ENCODE results near the gene ETV6.

Gene ETV6

DNA sequence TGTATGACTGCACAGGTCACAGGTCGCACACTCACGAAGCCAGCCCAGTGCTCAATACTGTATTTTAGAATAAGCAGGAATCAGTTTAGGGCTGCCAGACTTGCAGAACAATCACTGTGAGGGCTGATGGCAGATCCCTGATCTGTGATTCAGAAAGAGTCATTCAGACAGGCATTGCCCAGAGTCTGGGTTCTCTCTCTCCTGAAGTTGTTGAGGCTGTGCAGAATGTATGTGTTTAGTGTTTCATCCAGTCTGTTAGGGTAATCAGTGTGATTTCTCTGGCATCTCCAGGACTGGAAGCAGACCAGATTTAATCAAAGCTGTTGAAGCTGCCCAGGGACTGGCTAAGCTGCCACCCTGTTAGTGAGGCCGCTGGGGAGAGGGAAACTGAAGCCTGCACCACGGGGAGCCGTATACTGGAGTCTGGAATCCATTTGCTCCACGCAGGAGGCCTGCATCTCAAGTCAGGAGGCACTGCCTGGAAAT lies 69.3 kb downstream of the ETV6 start:
- DNase-seq (ENCODE audit: low read depth) = peak; percentile 70

DNA sequence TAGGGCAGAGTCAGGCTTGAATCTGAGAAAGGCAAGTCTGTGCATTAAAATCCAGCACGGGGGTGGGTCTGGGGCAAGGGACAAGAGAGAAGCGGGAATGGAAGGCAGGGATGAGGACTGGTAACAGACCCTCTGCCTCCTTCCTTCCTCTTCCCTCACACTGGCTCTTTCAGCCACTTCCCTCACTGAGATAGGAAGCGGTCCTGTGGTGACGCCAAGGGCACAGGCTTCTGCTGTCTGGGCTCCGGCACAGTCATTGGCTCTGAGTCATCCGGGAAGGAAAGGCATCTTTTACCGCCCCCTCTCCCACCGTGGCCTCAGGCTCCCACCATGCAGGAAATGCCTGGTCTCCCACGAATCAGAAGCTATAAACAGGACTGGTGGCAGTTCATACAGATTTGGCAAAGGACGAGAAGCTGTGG lies 70.2 kb downstream of the ETV6 start:
- DNase-seq (ENCODE audit: low read depth) = peak; percentile 66

DNA sequence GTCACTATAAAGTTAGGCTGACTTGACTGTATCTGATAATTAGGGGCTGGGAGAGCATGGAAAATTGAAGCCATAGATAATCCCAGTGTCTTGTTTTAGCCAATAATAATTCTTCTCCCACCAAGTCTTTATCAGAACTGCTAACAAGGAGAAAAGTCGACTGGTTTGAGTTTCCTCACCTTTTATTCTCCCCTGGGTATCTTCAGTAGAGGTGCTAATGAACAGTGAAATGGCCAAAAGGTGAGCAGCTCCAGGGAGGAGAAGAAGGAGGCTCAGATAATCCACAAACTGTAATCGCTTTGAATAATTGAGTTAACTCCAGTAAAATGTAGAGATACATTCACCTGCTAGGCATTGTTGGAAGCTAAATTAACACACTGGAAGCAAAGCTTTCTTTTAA lies 72.6 kb downstream of the ETV6 start:
- DNase-seq (ENCODE audit: low read depth) = no peak

DNA sequence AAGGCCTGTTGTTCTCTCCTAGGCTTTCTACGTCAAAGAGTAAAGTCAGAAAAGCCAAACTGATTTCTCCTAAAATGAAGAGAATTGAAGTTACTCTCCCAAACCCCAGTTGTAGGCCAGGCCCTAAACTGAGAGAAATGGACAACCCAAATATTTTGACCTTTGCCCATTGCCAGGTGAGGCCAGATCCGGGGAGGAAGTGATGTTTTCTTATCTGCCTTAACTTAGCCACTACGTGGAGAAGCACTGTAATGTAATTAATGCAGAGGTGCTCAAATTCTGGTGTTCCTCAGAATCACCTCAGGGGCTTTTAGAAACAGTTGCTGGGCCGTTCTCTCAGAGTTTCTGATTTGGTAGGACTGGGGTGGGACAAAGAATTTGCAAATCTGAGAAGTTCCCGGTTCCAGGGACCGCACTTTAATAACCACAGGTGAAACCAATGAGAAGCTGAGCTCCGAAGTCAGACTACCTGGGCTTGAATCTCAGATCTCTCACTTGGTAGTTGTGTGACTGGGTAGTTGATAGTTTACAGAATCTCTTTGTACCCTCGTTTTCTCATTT lies 73.2 kb downstream of the ETV6 start:
- DNase-seq (ENCODE audit: low read depth) = no peak

DNA sequence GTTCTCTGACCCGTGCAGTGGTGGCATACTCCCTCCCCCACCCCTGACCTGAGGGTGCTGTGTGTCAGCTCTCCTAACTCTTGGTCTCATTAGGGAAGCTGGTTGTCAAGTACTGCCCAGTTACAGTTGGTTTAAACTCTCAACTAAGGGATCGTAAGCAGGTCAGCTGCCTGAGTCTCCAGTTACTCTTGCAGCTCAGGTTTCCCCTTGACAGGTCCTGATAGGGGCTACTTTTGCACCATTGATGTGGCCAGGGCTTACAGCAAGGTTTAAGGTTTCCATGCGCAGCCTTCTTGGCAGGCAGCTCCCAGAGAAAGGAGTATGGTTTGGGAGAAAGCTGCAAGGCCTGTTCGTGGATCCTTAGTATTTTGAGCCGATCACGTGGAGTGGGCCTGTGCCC lies 74.5 kb downstream of the ETV6 start:
- no peak for DNase-seq (ENCODE audit: low read depth)

DNA sequence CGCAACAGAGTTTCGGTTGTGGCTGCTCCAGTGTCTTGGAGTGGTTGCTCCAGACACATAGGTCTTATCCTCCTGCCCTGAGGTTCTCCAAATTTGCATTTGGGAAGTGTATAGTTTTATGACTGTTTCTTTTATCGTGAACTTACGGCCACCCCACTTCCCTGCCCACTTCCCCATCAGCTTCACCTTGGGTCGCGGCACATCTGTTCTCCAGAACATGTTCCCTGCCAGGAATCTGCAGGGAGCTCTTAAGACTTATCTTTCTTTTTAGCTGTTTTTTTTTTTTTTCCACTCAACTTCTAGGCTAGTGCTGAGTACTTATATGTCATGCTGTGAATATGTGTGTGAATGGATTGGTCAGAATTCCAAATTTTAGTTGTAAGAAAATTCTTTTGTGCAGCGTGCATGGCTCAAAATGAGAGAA lies 75.4 kb downstream of the ETV6 start:
- DNase-seq (ENCODE audit: low read depth) = no peak

DNA sequence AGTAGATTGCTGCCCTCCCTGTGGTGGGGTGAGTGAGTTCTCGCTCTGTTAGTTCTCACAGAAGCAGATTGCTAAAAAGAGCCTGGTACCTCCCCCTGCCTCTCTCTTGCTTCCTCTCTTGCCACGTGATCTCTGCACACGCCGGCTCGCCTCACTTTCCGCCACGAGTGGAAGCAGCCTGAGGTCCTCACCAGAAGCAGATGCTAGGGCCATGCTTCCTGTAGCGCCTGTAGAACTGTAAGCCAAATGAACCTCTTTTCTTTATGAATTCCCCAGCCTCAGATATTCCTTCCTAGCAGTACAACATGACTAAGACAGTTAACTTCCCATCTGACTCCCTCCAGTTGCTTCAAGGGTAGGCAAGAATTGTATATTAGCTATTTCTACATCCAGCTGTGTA lies 76.2 kb downstream of the ETV6 start:
- no peak for DNase-seq (ENCODE audit: low read depth)

DNA sequence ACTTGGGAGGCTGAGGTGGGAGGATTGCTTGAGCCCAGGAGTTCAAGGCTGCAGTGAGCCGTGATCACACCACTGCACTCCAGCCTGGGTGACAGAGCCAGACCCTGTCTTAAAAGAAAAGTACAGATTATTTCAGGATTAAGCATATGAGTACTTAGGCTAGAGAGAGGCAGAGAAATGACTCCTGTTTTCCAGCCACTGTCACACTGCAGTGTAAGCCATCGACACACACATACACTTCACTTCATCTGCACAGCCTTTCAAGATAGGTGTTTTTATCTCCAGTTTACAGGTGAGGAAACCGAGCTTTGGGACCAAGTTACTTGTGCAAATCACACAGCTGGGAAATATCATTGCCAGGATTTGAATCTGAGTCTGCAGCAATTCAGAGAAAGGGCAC lies 77.2 kb downstream of the ETV6 start:
- DNase-seq (ENCODE audit: low read depth) = no peak

DNA sequence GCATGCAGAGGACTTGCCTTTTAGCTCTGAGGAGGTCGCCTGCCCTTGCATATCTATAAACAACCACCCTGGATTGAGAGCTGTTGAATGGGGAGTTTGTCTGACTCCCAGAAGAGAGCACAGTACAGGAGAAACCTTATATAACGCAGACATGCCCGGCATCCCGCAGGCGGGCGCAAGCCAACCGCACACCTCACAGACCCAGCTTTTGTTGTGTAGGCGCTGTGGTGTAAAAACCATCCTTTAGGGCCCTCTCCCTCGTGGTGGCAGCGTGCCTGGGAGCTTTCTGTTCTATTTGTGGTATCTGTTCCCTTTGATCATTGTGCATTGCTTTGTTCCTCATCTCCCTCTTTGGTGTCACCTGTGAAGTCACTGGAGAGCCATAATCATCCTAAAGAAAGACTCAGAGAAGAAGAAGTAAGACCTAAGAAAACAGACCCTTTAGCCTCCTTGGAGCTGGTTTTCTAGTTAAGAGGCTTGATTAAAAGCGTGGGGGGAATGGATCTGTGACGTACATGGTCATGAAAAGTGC lies 77.7 kb downstream of the ETV6 start:
- DNase-seq (ENCODE audit: low read depth) = no peak

DNA sequence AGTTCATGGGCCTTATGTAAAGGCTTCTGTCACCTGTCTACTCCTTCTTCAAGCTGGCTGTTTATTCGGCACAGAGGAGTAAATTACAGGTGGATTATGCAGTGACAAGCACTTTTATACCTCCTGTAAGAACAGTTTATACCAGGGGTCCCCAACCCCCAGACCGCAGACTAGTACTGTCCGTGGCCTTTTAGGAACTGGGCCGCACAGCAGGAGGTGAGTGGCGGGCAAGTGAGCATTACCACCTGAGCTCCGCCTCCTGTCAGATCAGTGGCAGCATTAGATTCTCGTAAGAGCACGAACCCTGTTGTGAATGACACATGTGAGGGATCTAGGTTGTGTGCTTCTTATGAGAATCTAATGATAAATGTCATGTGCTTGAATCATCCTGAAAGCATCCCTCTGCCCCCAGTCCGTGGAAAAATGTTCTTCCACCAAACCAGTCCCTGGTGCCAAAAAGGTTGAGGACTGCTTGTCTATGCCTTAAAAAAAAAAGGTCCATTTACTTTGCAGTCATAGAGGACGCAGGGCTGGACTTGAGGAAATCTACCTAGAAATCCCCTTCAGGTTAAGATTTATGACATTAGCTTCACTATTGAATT lies 78.8 kb downstream of the ETV6 start:
- no peak for DNase-seq (ENCODE audit: low read depth)

DNA sequence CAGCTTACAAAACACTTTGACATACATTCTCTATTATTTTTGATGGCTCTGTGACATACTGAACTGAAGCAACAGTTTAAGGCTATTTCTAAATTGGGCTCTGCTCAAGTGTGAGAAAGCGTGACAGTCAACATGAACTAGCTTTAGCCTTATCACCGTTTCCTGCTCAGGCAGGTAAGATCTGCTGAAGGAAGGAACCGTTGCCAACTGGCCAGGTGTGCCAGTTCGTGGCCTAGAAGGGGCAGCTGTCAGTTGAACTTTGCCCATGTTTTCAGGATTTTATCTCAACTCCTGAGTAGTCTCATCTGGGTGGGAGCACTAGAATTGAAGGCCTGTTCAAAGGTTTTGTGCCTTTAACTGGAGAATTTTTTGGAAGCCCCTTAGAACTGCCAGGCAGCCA lies 79.5 kb downstream of the ETV6 start:
- DNase-seq (ENCODE audit: low read depth) = no peak

DNA sequence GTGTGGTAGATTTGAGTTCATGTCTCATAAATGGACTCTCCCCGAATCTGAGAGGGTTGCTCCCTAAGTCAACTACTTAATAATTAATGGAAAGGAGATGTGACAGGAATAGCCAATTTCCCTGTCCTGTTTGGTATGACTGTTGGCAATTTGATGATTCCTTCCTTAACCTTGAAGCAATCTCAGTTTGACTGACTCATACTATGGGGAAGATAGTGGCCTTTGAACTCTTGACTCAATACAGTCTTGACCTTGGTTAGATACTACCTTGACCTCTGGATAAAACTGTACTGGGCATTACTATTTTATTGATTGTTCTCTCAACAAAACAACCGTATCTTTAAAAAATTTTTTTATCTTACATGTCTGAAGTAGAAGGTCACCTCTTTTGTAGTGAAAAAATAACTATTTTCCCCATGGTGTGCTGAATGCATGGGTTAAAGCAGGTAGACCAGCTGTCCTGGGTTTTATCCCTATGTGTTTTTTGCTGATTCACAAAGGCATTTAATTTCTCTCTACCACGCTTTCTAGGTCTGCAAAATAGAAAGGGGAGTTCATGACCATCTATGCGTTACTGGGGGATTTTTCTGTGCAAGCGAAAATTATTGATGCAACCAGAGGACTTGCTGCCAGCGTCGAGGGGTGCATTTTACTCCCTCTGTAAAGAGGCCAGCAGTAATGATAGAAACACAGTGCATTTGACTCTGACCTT lies 80.1 kb downstream of the ETV6 start:
- DNase-seq (ENCODE audit: low read depth) = no peak

DNA sequence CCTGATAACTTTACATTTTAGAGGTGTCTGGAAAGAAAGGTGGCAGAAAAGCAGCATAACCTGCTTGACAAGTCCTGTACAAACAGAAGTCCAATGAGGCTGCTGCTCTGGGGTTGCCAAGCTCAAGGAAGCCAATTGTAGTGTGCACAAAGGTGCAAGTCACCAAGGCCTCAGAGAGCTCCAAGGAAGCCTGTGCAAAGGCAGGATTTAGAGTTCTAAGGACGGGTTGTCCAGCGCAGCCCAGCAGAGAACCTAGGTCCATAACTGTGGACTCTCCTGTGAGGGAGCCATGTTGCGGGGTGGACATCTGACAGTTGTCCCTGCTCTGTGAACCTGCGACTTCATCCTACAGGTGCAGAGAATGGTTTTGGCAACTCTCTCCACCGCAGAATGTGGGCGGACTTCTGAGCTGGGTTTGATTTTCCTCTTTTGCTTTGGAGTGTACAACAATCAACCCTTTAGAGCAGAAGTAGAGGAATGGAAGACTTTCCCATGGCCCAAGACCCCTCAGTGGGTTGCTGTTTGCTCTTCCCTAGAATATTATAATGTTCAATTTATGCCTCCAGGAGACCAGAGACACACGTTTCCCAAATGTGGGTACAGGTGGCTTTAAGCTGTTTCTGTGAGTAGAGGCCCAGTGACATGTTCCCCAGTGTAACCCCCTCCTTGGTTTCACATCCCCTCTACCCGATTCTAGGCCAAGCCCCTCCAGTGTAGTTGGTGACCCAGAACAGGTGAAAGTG lies 81.0 kb downstream of the ETV6 start:
- no peak for DNase-seq (ENCODE audit: low read depth)

DNA sequence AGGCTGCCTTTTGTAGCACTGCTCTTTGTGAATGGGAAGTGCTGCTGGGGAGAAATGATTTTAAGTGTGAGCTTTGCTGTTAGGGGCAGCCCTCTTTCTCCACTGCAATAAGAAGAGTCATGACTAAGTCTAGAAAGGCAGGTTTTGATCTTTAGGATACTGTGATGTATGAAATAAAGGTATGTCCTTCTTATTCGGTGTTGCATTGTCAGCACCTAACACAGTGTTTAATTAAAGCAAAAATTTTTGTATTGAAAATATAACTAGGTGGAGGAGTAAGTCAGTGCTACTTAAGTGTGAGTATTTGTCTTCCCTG lies 81.5 kb downstream of the ETV6 start:
- DNase-seq (ENCODE audit: low read depth) = no peak

DNA sequence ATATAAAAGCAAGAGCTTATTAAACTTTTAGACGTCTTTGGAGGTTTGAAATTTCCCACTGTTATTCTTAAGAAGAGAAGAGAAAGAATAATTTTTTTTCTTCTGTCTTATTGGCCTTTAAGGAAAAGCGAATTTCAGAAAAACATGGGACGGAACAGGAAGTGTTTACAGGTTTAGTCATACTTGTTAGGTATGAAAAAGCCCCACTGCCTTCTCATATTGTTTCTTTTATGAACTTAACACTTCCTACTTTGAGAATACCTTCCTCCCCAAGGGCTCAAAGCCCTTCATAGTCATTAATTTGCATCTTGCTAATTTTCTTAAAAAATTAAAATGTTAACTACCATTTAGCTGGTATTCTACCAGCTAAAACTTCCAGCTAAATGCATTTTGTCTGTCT lies 82.0 kb downstream of the ETV6 start:
- no peak for DNase-seq (ENCODE audit: low read depth)

DNA sequence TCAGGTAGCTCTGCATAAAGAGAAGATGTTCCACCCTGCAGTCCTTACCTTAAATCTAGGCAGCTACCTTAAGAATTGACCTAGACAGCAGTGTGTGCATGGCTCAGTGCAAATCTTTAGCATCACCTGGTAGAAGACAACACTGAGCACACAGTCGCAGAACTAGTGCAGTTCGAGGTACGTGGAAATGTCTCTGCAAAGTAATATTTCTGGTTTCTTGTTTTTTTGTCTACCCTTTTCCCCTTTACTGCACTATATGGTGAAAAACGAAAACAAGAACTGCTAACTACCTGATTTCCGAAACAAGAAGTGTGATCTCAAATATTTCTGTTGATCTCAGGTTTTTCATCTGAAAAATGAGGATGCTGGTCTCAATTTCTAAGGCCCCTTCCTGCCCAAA lies 82.5 kb downstream of the ETV6 start:
- no peak for DNase-seq (ENCODE audit: low read depth)

DNA sequence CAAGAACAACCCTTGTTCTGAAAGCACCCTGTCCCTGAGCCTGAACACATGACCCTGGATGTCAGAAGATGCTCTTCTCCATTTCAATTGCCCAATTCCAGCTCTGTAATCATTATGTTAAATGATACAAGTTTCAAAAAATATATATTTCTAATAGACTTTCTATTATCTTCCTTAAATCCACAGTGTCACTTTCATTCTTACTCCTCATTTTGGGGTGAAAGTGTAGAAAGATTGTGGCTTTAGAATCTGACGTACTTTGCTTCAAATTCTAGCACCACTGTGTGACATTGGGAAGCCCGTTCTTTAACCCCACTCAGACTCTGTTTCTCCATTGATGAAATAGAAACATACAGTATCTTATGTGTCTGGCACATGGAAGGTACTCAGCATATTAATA lies 83.2 kb downstream of the ETV6 start:
- DNase-seq (ENCODE audit: low read depth) = no peak

DNA sequence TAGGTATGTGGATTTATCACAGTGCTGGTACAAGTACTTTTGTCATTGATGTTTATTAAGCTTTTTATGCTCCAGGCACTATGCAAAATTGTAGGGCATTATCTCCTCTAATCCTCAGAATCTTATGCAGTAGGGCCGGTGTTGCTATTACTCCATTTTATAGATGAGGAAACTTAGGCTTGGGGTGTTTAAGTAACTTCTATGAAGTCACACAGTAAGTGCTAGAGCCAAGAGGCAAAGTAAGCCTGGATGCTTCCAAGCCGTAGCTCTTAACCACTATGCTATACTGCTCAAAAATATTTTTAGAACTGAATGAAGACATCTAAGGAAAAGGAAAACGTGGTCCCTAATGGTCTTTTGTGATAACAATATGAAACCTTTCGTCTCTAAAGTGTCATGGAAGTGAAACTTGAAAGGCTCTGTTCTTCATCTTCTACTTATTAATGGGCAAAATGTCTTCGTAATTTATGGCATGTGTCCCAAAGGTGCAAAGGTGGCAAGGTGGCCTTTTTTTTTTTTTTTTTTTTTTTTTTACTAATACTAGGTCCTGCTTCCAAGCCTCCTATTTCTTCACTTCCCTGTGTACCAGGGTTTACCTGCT lies 85.2 kb downstream of the ETV6 start:
- no peak for DNase-seq (ENCODE audit: low read depth)

DNA sequence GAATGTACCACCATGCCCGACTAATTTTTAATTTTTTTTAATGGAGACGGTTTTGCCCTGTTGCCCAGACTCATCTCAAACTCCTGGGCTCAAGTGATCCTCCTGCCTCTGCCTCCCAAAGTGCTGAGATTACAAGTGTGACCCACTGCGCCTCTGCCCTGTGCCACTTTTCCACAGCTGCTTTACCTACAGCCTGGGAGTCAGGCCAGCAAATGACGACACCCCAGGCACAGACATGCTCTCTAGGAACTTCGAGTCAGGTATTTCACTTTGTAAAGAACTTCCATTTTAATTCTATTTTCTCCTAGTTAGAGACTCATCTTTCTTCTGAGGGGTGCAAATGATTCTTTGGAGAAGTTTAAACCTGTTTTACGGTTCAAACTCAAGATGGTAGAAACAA lies 89.0 kb downstream of the ETV6 start:
- no peak for DNase-seq (ENCODE audit: low read depth)

DNA sequence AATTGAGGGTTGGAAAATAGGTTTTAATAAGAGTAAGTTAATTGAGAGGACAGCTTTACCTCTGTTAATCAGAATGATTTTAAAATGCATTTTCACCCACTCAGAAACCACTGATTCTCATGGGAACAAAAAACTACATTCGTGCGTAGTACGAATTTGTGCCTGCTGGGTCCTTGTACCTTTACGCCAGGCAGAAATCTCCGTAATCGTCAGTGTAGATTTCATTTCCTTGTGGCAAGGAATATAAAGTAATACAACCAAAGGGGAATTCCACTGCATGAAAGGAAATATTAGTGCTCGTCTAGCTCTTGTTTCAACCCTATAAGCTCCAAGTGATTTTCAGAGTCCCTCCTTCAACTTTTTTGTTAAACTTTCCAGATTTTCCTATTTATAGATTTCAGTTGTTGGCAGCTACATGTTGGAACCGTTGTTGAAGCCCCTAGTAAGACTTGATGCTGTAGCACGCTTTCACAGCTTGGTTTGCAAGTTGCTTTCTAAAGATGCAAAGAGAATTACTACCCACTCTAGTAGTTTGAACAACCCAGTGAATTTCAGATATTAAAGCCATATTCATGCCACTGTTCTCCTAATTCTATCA lies 90.6 kb downstream of the ETV6 start:
- DNase-seq (ENCODE audit: low read depth) = no peak

DNA sequence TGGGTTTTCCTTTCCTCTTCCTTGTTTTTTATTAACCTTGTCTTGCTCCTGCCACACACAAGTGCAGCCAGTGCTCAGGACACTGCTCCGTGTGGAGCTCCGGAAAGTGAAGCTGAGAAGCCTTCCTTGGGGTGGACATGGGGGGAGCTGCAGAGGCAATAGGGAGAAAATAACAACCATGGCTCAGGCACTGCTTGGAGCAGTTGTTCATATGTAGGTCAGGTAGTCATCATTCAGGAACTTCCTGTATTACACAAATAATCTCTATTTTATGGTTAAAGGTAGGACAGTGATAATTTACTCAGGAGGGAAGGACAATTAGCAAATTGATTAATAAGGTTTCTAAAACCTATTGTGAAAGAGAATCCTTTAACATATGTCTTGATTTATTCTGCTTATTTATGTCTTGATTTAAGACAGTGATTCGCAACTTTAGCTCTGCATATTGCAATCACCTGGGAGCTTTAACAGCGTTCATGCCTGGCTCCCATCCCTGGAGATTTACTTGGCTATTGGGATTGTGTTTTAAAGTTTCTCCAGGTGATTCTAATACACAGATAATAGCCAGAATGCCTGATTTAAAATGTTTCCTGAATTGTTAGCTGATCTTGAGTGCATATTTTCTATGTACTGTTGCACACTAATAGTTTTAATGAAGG lies 92.1 kb downstream of the ETV6 start:
- no peak for DNase-seq (ENCODE audit: low read depth)
